HG02588 (cell line): ENCODE results near the gene C2orf81.

ENCODE experiments used
- ATAC-seq: cut with Tn5 transposase; IDR thresholded peaks from one replicate; pipeline ENCODE4 v1.9.1; 2021; ENCODE audit warnings: mild to moderate bottlenecking, moderate library complexity; ENCODE audit not compliant: unreplicated experiment

The C2orf81 gene

GRCh38 chr2:74364533-74365505 lies 56.6 kb downstream of the C2orf81 start:
- no peak for ATAC-seq
